GM18519 (cell line): ENCODE measurements around the gene LHX4.

Experiments used
- ATAC-seq: cut with Tn5 transposase; IDR thresholded peaks from one replicate; pipeline ENCODE4 v1.9.1; 2021; ENCODE audit warnings: mild to moderate bottlenecking, moderate library complexity; ENCODE audit not compliant: unreplicated experiment, low FRiP score

The LHX4 gene

GRCh38 chr1:180255536-180256340 is 25.7 kb downstream of the LHX4 start:
- no peak for ATAC-seq

- no peak for ATAC-seq
Observed at GRCh38 chr1:180256341-180257027, 26.4 kb downstream of the LHX4 start.

- ATAC-seq: no peak
Observed at GRCh38 chr1:180257028-180257386, 26.9 kb downstream of the LHX4 start.

GRCh38 chr1:180257486-180257885 is 27.4 kb downstream of the LHX4 start:
- no peak for ATAC-seq

GRCh38 chr1:180258290-180258689 is 28.2 kb downstream of the LHX4 start:
- no peak for ATAC-seq

- ATAC-seq: no peak
Observed at GRCh38 chr1:180258935-180259334, 28.9 kb downstream of the LHX4 start.

- ATAC-seq: no peak
Observed at GRCh38 chr1:180259431-180260338, 29.6 kb downstream of the LHX4 start.

- ATAC-seq: no peak
Observed at GRCh38 chr1:180260541-180260940, 30.5 kb downstream of the LHX4 start.

- ATAC-seq: no peak
Observed at GRCh38 chr1:180261030-180261429, 31.0 kb downstream of the LHX4 start.

- no peak for ATAC-seq
Observed at GRCh38 chr1:180261524-180262155, 31.6 kb downstream of the LHX4 start.

- ATAC-seq: no peak
Observed at GRCh38 chr1:180262628-180263488, 32.8 kb downstream of the LHX4 start.

GRCh38 chr1:180264595-180264994 is 34.5 kb downstream of the LHX4 start:
- no peak for ATAC-seq

GRCh38 chr1:180265201-180265600 is 35.1 kb downstream of the LHX4 start:
- ATAC-seq: no peak

GRCh38 chr1:180265871-180266270 is 35.8 kb downstream of the LHX4 start:
- ATAC-seq: no peak

- ATAC-seq: no peak
Observed at GRCh38 chr1:180266275-180267210, 36.5 kb downstream of the LHX4 start.

GRCh38 chr1:180267211-180267561 is 37.1 kb downstream of the LHX4 start:
- ATAC-seq: no peak

GRCh38 chr1:180267761-180268555 is 37.9 kb downstream of the LHX4 start:
- ATAC-seq: no peak

GRCh38 chr1:180268556-180269075 is 38.6 kb downstream of the LHX4 start:
- no peak for ATAC-seq
